IPS-11a (cell line): ENCODE measurements around the gene NFATC4.
"Not testable (repeated sequence)": the region's sequence is repeated elsewhere in the genome, so short reads cannot be mapped to it uniquely, and the experiment has no call there.

Source experiments
- H3K4me3 ChIP-seq: one replicate; pipeline ENCODE4 v1.5.1; 2013; ENCODE audit warnings: low read depth, low read length, control low read depth

The NFATC4 gene

DNA sequence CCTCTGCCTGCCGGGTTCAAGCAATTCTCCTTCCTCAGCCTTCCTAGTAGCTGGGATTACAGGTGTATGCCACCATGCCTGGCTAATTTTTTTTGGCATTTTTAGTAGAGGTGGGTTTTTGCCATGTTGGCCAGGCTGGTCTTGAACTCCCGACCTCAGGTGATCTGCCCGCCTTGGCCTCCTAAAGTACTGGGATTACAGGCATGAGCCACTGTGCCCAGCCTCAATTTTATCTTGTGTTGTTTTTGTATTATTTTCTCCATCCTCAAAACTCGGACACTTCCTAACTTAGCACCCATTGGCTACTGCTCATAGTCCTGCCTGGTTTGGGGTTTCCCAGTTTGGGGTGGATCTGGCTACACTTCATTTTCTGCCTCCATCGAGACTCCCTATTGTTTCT is 19.6 kb downstream of the NFATC4 start:
- H3K4me3 ChIP-seq, result not testable (repeated sequence)

DNA sequence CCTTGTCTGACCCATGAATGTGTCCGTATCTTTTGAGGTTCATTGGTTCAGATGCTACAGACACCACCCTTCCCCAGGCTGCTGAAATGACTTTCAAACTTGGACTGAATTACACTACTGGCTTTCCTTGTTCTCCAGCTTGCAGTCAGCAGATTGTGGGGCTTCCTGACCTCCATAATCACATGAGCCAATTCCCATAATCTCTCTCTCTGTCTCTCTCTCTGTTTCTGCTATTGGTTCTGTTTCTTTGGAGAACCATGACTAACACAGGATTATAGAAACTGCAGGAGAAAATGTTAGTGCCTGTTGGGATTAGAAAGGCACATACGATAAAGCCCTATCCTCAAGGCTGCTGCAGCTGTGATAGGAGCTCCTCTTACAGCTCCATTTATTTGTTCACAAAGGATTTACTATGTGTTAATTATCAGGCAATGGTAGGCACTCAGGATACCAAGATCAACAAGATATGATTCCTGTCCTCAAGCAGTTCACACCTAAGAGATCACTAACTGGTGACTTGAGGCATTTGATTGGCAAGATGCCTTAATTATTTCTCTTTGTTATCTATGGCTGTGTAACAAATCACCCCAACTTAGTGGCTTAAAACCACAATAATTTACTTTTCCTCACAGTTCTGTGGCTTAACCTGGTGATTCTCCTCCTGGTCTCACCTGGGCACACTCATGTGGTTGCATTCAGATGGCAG is 20.6 kb downstream of the NFATC4 start:
- no peak overlapping the region for H3K4me3 ChIP-seq

DNA sequence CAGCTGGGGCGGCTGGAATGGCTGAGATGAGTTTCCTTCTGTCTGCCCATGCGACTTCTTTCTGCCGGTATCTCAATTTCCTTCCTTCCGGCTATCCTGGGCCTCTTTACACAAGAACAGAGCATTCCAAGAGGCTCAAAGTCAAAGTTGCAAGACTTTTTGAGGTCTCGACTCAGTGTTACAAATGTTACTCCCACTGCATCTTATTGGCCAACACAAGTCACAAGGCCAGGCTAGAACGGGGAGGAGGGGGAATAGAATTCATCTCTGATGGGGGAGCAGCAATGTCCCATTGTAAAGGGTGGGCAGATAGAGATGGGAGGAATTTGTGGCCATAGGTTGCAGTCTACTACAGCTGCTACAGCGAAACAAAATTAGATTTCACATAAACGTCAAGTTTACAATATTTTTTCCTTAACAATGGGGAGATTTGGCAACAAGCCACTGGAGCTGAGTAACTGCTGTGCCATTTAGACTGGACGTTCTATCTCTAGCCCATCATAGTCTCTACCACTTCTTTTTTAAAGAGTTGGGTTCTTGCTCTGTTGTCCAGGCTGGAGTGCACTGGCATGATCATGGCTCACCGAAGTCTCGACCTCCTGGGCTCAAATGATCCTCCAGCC is 21.4 kb downstream of the NFATC4 start:
- H3K4me3 ChIP-seq, result no peak overlapping the region

- H3K4me3 ChIP-seq, result no peak overlapping the region
Measured at GRCh38 chr14:24390701-24391468, 22.9 kb downstream of the NFATC4 start.

DNA sequence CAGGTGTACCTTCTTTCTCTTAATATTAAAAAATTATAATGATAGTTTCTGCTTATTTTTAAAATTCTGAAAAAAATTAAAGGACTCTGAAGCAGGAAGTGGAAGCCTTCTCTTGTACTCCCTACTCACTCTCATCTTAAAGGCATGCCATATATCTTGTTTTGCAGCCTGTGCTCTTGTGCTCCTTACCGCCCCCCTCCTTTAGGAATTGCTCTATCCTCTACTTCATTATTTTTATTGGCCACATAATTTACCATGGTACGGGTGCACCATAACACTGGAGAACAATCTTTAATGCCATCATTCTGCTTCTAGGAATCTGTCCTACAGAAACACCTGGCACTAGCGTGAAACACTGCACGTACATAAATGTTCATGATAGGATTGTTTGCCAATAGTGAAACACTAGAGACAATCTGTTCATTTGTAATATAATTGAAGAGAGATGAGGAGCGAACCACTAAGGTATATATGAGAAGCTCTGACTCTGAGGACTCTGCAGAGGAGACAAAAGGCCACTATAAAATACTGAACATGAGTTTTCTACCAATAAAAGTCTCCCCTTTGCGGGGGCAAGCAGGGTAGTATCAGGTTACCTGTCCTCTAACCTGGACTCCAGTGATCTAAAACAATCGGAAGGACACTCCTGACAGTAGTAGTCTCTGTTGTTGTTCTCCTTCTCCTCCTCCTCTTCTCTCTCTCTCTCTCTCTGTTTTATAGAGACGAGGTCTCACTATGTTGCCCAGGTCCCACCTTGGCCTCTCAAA is 24.5 kb downstream of the NFATC4 start:
- H3K4me3 ChIP-seq, result no peak overlapping the region

DNA sequence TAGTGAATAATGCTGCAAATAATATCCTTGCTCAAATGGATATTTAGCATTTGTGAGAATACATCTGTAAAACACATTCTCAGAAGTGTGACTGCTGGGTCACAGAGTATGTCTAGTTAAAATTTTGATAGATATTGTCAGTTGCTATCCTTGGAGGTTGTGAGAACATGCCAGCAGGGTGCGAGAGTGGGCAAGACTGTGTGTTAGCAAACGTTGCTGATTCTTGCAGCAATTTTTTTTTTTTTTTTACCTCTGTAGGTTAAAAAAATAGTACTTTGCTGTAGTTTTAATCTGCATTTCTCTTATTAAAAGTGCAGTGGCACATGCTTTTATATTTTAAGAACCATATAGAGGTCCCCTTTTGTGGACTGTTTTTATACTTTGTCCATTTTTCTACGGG is 26.3 kb downstream of the NFATC4 start:
- no peak overlapping the region for H3K4me3 ChIP-seq

- H3K4me3 ChIP-seq, result no peak overlapping the region
Measured at GRCh38 chr14:24395609-24396582, 27.9 kb downstream of the NFATC4 start.

DNA sequence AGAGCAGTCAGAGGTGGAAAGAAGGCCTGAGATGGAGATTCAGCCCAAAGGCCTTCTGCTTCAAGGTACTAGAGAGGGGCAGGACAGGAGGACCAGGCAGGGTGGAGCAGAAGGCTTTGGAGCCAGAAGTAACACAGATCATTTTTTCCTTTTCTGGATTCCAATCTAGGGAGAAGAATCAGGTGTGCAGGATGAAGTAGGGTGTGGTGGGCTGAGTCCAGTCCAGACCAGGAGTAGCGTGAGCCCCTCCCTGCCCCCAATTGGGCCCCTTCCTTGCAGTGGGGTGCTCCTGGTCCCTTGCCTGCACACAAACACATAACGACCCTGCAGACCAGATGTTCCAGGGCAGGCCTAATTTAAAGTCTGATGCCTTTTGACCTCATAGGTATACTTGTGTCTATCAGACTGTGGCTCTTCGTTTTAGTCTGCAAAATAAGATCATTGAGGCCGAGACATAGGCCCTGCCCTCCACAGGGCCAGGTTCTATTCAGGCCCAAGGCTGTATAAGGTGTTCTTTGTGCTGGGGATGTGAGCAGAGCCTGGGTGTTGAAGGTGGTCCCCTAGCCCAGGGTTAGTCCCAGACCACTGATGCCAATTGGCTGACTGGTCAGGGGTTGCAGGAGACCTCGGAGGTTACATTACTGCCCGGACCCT is 29.8 kb downstream of the NFATC4 start:
- H3K4me3 ChIP-seq, result no peak overlapping the region

DNA sequence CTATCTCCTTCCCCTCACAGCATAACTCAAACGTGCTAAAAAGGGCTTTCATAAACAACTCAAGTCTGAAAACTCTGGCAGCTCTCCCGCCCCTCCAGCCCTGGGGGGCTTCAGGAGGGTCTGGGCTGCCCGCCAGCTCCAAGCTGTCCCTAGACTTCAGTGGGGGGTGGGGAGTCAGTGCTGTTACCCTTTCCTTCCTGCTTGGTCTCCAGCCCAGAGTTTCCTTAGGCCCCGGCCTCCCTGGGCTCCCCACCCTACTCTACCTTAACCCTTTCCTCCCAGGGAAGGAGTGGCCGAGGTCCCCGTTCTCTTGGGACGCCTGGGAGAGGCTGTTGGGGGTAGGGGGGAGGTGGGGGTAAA is 30.3 kb downstream of the NFATC4 start:
- H3K4me3 ChIP-seq, result no peak overlapping the region

GRCh38 chr14:24398653-24399446 is 30.9 kb downstream of the NFATC4 start, which contains the start of gene NYNRIN:
NYNRIN (plus strand) TSS chr14:24399003; CDS start chr14:24399247, 244 bp downstream.
- H3K4me3 ChIP-seq, result peak within 1 kb of the TSS; percentile 60

DNA sequence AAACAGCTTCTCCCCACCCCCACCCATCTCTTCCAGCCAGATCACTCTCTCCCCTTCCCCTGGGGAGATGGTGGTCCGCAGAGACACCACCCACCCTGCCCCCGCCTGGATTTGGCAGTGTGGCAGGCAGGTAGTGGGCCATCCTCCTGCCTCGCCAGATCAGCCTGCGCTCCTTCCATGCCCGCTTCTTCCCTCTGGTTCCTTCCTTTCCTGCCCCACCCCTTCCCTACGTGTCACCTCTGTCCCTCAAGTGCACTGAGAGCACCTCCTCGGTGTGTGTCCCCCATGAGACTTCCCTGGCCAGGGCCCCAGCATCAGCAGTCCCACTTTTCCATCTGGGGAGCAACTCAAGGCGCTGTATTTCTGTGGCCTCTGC is 31.5 kb downstream of the NFATC4 start:
- peak overlapping the region; percentile 60 for H3K4me3 ChIP-seq

GRCh38 chr14:24399999-24400718 is 32.2 kb downstream of the NFATC4 start:
- no peak overlapping the region for H3K4me3 ChIP-seq

- H3K4me3 ChIP-seq, result no peak overlapping the region
Measured at GRCh38 chr14:24401810-24402702, 34.1 kb downstream of the NFATC4 start.

DNA sequence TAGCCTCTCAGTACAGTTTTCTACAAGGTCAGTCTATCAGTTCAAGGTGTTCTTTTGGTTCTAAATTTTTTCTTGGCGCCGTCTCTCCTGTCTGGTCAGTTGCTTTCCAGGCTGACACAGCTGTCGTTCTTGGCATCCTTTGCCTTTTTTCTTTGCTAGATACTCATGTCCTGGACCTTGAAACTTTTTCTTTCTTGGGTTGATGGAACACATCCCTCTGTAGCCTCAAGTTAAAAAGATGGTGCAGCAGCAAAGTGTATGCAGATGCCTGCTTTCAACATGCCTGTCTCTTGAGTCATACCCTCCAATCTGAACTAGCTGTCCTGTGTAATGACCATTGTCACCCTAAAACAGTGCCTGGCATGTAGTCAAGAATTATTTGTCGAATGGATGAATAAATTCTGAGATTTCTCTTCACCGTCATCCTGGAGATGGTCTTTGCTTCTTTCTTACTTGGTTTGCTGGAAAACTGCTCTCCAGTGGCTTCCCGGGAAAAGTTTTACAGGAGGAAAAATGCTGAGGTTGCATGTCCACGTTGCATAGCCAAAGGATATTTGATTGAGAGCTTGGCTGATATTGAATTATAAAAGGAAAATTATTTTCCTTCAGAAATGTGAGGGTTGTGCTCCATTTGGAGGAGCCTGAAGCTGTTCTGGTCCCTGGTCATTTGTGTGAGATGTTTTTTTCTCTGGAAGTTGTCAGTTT is 35.5 kb downstream of the NFATC4 start:
- H3K4me3 ChIP-seq, result no peak overlapping the region

- no peak overlapping the region for H3K4me3 ChIP-seq
Measured at GRCh38 chr14:24404814-24405213, 36.8 kb downstream of the NFATC4 start.

- H3K4me3 ChIP-seq, result no peak overlapping the region
Measured at GRCh38 chr14:24406416-24406815, 38.4 kb downstream of the NFATC4 start.
